Stimulated activated naive CD4-positive, alpha-beta T cell (primary cell): ENCODE data around the gene C8B.

Experiments used
- DNase-seq, 6 experiments: peaks; one replicate each; lab custom pipeline; 2025; lab: John Stamatoyannopoulos, UW

The C8B gene

GRCh38 chr1:56972976-56973375 lies 7.2 kb upstream of the C8B start:
- no peak for DNase-seq

- no peak for DNase-seq
Observed at GRCh38 chr1:56970280-56970679, 4.5 kb upstream of the C8B start.

GRCh38 chr1:56968878-56969495 lies 3.2 kb upstream of the C8B start:
- DNase-seq = no peak

GRCh38 chr1:56967900-56968832 lies 2.4 kb upstream of the C8B start:
- no peak for DNase-seq

GRCh38 chr1:56967355-56967754 lies 1.5 kb upstream of the C8B start:
- no peak for DNase-seq

- DNase-seq = no peak
Observed at GRCh38 chr1:56966698-56966999, 834 bp upstream of the C8B start.

GRCh38 chr1:56965191-56965590 lies 624 bp downstream of the C8B start:
- DNase-seq = no peak

GRCh38 chr1:56964349-56965017 lies 1.3 kb downstream of the C8B start:
- no peak for DNase-seq

GRCh38 chr1:56963667-56964066 lies 2.1 kb downstream of the C8B start:
- DNase-seq = no peak

GRCh38 chr1:56961426-56961825 lies 4.4 kb downstream of the C8B start:
- DNase-seq = no peak

GRCh38 chr1:56958526-56958925 lies 7.3 kb downstream of the C8B start:
- no peak for DNase-seq

- no peak for DNase-seq
Observed at GRCh38 chr1:56957931-56958330, 7.9 kb downstream of the C8B start.

- no peak for DNase-seq
Observed at GRCh38 chr1:56954664-56955063, 11.2 kb downstream of the C8B start.

- no peak for DNase-seq
Observed at GRCh38 chr1:56953386-56953785, 12.4 kb downstream of the C8B start.

GRCh38 chr1:56952501-56952900 lies 13.3 kb downstream of the C8B start:
- DNase-seq = no peak

GRCh38 chr1:56948403-56949023 lies 17.3 kb downstream of the C8B start:
- no peak for DNase-seq

- DNase-seq = no peak
Observed at GRCh38 chr1:56940039-56940438, 25.8 kb downstream of the C8B start.

GRCh38 chr1:56939209-56939608 lies 26.6 kb downstream of the C8B start:
- DNase-seq = no peak

GRCh38 chr1:56938646-56939045 lies 27.2 kb downstream of the C8B start:
- no peak for DNase-seq

GRCh38 chr1:56934430-56935060 lies 31.3 kb downstream of the C8B start:
- no peak for DNase-seq

- no peak for DNase-seq
Observed at GRCh38 chr1:56933606-56934005, 32.2 kb downstream of the C8B start.

- no peak for DNase-seq
Observed at GRCh38 chr1:56933161-56933560, 32.7 kb downstream of the C8B start.
